Measurements from ENCODE around the gene AIG1.

DNA sequence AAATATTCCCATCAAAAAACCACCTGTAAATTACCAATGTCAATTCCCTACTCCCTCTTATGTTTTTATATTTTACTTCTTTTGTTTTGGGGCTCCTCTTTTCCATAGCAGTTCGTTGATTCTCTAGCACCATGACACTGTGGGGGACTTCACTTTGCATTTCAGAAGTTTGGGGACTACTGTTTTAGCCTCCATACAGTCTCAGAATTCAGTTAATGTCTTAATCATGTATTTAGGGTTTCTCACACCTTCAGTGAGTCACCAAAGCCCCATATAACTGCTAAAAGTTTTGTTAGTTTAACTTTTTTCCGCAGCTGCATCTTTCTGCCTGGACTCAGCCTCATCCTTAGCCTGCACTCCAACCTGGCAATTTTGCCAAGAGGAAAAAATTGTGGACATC is 20.7 kb upstream of the AIG1 start:
- TF ChIP-seq, protein P1, sequence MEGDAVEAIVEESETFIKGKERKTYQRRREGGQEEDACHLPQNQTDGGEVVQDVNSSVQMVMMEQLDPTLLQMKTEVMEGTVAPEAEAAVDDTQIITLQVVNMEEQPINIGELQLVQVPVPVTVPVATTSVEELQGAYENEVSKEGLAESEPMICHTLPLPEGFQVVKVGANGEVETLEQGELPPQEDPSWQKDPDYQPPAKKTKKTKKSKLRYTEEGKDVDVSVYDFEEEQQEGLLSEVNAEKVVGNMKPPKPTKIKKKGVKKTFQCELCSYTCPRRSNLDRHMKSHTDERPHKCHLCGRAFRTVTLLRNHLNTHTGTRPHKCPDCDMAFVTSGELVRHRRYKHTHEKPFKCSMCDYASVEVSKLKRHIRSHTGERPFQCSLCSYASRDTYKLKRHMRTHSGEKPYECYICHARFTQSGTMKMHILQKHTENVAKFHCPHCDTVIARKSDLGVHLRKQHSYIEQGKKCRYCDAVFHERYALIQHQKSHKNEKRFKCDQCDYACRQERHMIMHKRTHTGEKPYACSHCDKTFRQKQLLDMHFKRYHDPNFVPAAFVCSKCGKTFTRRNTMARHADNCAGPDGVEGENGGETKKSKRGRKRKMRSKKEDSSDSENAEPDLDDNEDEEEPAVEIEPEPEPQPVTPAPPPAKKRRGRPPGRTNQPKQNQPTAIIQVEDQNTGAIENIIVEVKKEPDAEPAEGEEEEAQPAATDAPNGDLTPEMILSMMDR (IDR thresholded peaks at IDR 0.05; ENCODE audit: insufficient read depth, low read depth, low read length) = no peak
- TF ChIP-seq EZH2 (IDR thresholded peaks at IDR 0.05; ENCODE audit: insufficient read depth, low read length) = no peak
